ENCODE measurements around the gene HAO1. TPM values are rescaled to one million over a fixed set of nuclear protein-coding genes. Genes with fewer than 3 reads are reported as not detected.

HAO1 gene
- total and polyA plus RNA-seq, 2 of the 13 experiments (the other 11 are each of a cell fraction or from before 2014, with no cell fraction given), result 0.03 TPM; not detected in 1

- POLR2A ChIA-PET, result no interaction called here
- TF ChIP-seq SP1 (IDR thresholded peaks at IDR 0.05), result no peak
- TF ChIP-seq SP1 (CRISPR knock-in tag; IDR thresholded peaks at IDR 0.05), result no peak
- no peak for TF ChIP-seq ZNF24 (IDR thresholded peaks at IDR 0.05)
- no peak for TF ChIP-seq CERS6 (CRISPR knock-in tag; IDR thresholded peaks at IDR 0.05)
- no peak for TF ChIP-seq PRMT3 (CRISPR knock-in tag; IDR thresholded peaks at IDR 0.05; ENCODE audit: borderline replicate concordance, low read depth)
- TF ChIP-seq ZNF576 (CRISPR knock-in tag; IDR thresholded peaks at IDR 0.05), result no peak
- TF ChIP-seq IKZF5 (CRISPR knock-in tag; IDR thresholded peaks at IDR 0.05), result no peak
- TF ChIP-seq ZNF512 (CRISPR knock-in tag; IDR thresholded peaks at IDR 0.05), result no peak
- no peak for TF ChIP-seq AGO1 (IDR thresholded peaks at IDR 0.05; ENCODE audit: low read depth, low read length, poor library complexity, severe bottlenecking)
- TF ChIP-seq ZNF564 (CRISPR knock-in tag; IDR thresholded peaks at IDR 0.05), result no peak
- TF ChIP-seq MAF1 (CRISPR knock-in tag; IDR thresholded peaks at IDR 0.05; ENCODE audit: borderline replicate concordance), result no peak
- no peak for TF ChIP-seq ZC3H13 (CRISPR knock-in tag; IDR thresholded peaks at IDR 0.05)
- TF ChIP-seq FOXK2 (IDR thresholded peaks at IDR 0.05), result no peak
- ATAC-seq (no peak), DNase-seq (ENCODE audit: low spot score) (no peak), FAIRE-seq (no peak)
- no peaks in the 10 kb centered on the region for H3K36me3 ChIP-seq (replicated peaks in 1 of 2; ENCODE audit: control insufficient read depth in 1 of 2, insufficient read depth in 2 of 2, low read length in 2 of 2)
- H3K79me2 ChIP-seq (ENCODE audit: insufficient read depth, low read length), result no peaks in the 10 kb centered on the region
- no TSS peak for BruUV-seq (replicated peaks)
- 31% methylated on average over 4 of the region's 4 CpGs for WGBS (ENCODE audit: low lambda C conversion rate)
- H3K4me2 ChIP-seq (ENCODE audit: low read depth, low read length), result no peak overlapping the region
- no peak overlapping the region for H3K4me3 ChIP-seq (replicated peaks in 1 of 3; ENCODE audit: insufficient read depth in 1 of 3, low read depth in 2 of 3, low read length in 3 of 3)
- no peaks in the 10 kb centered on the region for H3K4me1 ChIP-seq (ENCODE audit: insufficient read depth, low read length)
- no peaks in the 10 kb centered on the region for H3K9me3 ChIP-seq (ENCODE audit: low read length)
- no peak overlapping the region for H2AFZ ChIP-seq (ENCODE audit: low read length)
- no peaks in the 10 kb centered on the region for H4K20me1 ChIP-seq (ENCODE audit: insufficient read depth, low read length)
- CTCF ChIA-PET (ENCODE audit: low intra/inter-chr PET ratio, low total read pairs), result no interaction called here
- intact Hi-C loops (cut with micrococcal nuclease; ENCODE audit: unreplicated experiment) (no loop called here), in situ Hi-C loops (cut with HindIII; ENCODE audit: extremely low pct_ligation_motif_present, low pct_unique_long_range_greater_than_20kb) (no loop called here)
- H3K27me3 ChIP-seq (ENCODE audit: control insufficient read depth in 1 of 2, insufficient read depth in 2 of 2, low read length in 2 of 2), result no peaks in the 10 kb centered on the region
- no peak overlapping the region for H3K9ac ChIP-seq (ENCODE audit: insufficient read depth, low read depth, low read length)
- no peak overlapping the region for H3K27ac ChIP-seq (ENCODE audit: extremely low read length, insufficient read depth, low read length)
These were observed 27.1 kb upstream of the HAO1 start for GRCh38 chr20:7967199-7967844.
